Raji (cell line): ENCODE data around the gene LSR.

Experiments
- POLR2A ChIP-seq: IDR thresholded peaks from 2 replicates; pipeline ENCODE4 v1.6.1; 2011; ENCODE audit warnings: low read depth, low read length, control low read depth; ENCODE audit not compliant: insufficient read depth

The LSR gene

DNA sequence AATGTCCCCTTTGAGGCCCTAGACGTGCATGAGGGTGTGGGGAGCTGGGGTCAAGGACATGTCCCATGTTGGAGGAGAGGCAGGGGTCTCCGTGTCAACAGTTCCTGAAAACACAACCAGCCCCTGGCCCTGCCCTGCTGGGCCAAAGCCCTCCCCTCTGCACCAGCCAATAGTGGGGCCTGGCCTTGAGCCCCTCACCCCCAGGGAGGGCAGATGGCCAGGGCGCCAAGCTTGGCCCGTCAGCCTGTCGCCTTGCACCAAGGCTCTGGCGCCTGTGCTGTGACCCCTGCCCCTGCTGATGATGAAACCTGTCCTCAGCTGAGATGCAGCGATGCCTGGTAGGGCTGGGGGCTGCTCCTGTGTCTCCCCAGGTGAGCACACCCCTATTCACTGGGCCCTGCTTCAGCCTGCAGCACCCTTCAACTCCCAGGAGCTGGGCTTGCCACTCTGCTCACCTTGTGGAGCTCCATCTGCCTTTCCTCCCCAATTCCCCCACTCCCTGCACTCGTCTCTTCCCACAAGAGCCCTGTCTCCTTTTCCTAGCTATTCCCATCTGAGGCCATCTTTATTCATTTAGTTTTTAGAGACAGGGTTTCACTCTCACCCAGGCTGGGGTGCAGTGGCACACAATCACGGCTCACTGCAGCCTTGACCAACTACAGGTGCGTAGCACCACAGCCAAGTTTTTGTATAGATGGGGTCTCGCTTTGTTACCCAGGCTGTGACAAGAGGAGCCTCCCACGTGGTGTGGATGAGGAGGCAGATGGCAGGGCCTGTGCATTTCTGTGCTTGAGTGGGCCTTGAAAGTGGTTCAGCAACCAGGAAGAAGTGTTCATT, 31.4 kb downstream of the LSR start:
- no peak; the same call in 1 of the 2 replicates for TF ChIP-seq POLR2A

DNA sequence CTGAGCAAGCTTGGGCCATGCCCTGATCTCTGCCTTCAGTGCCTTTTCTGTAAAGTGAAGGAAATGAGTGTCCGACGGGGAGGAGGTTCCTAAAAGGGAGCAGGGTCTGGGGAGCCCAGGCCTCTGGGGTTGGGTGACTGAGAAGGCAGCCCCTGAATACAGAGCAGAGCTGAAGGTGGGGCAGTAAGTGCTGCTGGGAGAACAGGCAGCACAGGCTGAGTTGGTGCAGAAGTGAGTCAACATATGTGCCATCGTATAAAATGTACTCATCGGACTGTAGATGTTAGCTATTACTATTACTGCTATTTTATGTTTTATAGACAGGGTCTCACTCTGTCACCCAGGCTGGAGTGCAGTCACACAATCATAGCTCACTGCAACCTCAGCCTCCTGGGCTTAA, 32.5 kb downstream of the LSR start:
- no peak for TF ChIP-seq POLR2A

DNA sequence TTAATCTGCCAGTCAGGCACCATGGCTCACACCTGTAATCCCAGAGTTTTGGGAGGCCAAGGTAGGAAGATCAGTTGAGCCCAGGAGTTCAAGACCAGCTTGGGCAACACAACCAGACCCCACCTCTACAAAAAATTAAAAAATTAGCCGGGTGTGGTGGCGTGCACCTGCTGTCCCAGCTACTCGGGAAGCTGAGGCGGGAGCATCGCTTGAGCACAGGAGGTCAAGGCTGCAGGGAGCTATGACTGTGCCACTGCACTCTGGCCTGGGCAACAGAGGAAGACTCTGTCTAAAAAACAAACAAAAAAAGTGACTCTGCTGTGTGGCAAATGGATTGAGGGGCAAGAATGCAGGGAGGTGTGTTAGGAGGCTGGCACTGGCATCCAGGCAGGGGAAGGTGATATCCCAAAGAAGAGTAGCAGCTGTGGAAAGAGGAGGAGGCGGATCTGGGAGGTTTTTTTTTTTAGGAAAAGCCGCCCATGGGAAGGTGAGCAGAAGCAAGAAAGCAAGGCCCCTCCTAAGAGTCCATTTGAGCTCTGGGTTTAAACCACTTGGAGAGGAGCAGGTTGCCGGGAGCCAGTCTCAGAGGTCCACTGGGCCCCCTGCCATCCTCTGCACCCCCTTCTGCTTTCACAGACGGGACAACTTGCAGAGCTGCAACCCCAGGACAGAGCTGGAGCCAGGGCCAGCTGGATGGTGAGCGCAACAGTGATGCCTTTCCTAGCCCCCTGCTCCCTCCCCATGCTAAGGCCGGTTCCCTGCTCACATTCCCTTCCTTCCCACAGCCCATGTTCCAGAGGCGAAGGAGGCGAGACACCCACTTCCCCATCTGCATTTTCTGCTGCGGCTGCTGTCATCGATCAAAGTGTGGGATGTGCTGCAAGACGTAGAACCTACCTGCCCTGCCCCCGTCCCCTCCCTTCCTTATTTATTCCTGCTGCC, 35.6 kb downstream of the LSR start:
- no peak for TF ChIP-seq POLR2A

DNA sequence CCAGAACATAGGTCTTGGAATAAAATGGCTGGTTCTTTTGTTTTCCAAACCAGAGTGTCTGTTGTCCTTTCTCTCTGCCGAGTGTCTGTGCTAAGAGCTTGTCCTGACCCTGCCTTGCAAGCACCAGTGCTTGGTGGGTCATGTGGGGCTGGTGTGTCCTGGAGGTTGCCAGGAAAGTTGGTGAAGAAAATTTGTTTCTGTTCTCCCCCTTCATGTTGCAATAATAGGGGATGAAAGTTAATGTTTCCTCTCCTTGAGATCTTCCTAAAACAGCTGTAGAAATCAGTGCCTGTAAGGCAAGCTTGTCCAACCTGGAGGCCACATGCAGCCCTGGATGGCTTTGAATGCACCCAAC, 36.3 kb downstream of the LSR start:
- no peak for TF ChIP-seq POLR2A

DNA sequence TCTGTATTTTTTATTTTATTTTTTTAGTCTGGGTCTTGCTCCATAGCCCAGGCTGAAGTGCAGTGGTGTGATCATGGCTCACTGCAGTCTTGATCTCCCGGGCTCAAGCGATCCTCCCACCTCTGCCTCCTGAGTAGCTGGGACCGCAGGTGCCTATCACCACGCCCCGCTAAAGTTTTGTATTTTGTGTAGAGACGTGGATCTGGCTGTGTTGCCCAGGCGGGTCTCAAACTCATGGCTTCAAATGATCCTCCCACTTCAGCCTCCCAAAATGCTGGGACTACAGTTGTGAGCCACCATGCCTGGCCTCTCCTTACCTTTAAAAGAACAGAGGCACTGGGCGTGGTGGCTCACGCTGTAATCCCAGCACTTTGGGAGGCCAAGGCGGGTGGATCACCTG, 38.9 kb downstream of the LSR start:
- TF ChIP-seq POLR2A = no peak

DNA sequence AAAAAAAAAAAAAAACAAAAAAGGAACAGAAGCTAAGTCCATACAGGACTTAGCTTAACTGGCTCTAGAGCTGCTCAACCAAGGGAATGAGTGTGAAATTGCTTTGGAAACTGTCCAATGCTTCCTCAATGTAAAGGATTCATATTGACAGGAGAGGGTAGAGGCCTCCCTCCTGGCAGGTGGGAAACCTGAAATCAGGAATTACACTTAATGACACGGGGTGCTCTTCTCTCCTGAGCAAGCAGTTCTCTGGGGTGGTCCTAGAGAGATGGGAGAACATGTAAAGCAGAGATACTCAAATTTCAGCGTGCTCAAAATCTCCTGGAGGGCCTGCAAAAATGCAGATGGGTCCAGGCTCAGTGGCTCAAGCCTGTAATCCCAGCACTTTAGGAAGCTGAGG, 39.5 kb downstream of the LSR start:
- TF ChIP-seq POLR2A = no peak

DNA sequence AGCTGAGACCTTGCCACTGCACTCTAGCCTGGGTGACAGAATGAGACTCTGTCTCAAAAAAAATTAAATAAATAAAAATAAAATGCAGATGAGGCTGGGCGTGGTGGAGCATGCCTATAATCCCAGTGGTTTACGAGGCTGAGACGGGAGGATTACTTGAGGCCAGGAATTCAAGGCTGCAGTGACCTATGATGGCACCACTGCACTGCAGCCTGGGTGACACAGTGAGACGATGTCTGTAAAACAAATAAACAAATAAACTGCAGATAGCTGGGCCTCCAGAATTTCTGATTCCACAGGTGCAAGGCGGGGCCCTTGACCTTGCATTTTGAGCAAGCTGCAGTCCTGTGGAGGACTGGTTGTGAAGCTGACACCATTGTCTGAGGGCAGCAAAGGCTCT, 40.1 kb downstream of the LSR start:
- TF ChIP-seq POLR2A = no peak

DNA sequence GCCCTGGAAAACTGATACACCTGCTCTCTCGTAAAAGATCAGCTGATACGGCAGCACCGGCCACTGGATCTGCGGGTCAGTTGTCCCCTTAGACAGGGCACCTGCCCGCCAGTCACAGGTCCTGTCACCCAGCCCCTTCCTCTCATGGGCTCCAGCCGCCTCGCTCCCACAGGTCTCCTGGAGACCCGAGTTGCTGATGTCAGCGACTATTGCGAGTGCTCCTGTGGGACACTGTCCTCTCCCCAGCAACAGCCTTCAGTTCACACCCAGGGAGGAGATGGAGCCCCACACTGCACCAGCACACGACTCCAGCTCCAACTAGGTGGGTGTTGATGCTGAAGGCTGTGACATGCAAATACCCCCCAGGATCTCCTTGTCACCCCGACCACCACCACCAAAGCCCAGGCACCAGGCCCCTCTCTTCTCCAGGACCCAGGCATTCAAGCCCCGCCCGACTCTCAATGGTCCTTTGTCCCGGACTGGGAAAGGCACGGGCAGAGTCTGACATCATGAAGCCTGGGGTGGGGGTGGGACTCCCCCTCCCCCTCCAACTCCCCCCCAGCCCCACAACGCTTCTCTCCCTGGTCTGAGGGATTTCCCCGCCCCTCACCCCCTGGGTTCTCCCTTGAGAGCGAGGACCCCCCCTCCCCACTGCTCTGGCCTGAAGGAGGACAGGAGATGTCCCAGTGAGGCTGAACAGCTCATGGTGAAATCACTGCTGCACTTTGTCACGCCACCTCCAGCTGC, 41.8 kb downstream of the LSR start:
- TF ChIP-seq POLR2A = no peak

DNA sequence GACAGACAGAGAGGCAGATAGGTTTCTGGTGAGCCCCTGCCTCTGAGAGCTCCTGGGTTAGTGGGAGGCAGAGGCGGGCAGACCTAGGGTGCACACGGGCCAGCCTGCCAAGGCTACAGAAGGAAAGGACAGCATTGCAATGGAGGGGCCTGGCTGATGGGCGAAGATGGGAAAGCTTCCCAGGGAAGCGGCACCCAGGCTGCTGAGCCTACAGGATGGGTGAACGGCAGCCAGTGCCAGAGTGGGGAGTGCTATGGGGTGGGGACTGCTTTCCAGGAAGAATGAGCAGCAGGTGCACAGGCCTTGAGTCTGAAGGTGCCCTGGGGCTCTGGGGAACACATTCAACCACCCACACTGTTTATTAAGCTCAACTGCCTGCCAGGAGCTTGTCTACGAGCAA, 42.5 kb downstream of the LSR start:
- TF ChIP-seq POLR2A = no peak

DNA sequence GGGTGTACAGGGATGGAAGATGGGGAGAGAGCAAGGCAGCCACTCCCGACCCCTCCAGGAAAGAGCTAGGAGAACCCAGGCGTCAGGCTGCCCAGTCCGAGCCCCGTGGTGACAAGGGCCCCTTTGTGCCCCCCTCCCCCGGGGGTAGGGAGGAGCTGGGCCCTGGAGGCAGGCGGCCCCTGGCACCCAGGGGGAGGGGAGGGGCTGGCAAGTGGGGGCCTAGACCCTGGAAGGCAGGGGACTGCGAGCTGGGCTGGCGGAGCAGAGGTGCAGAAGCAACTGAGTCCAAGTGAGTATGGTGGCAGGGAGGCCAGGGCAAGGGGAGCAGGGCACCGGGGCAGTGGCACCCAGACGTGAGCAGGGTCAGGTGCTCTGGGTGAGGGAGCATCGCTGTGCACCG, 43.1 kb downstream of the LSR start, which contains the start of gene MAG:
Gene MAG, plus strand, starts transcription at position 246 of the 400 bp plus-strand sequence. CDS start 3,248 bp downstream, outside the sequence.
- no peak for TF ChIP-seq POLR2A

DNA sequence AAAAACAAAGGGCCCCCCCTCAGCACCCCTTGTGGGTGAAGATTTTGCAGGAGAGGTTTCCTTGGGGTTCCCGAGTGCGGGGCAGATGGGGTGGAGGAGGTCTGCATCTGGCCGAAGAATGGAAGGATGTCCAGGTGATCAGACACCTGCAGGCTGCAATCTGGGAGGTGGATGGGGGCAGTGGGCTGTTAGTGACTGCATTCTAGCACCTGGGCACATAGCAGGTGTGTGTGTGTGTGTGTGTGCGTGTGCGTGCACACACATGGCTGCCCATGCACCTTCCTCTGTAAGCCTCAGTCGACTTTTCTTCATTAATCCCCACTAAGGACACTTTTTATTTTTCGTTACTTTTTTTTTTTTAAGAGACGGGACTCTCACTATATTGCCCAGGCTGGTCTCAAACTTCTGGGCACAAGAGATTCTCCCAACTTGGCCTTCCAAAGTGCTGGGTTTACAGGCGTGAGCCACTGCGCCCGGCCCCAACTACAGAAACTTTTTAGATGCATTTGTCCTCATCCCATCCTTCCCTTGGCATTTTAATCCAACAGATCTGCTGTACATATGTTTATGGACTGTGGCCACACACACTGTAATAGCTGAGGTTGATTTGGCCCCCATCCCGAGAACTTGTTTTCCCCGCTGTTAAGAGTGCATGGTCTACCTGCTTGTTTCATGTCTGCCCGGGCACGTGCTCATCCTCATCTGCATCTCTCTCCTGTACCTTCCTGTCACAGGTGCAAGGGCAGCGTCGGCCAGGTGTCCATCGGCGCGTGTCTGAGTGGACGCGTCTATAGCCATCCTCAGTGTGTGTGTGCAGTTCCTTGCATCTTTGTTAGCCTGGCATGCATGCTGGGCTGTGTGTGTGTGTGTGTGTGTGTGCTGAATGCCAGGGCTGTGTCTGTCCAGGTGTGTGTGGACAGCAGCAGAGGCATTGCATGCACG, 43.9 kb downstream of the LSR start:
- TF ChIP-seq POLR2A = no peak

DNA sequence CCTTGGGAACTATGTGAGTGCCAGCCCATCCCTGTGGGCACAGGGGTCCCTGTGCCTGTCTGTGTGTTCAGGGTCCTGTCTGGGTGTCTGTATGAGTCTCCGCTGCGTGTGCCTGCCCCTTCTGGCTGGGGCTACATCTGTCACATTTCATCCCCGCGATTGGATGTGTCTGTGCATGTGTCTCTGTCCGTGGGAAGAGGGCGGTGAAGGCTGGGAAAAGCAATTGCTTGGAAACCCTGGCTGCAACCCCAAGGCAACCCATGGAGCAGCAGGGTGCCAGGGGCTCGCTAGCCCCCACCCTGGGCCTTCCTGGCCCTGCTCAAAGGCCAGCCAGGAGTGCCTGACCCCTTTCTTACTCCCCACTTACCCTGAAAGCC, 44.5 kb downstream of the LSR start:
- no peak for TF ChIP-seq POLR2A

DNA sequence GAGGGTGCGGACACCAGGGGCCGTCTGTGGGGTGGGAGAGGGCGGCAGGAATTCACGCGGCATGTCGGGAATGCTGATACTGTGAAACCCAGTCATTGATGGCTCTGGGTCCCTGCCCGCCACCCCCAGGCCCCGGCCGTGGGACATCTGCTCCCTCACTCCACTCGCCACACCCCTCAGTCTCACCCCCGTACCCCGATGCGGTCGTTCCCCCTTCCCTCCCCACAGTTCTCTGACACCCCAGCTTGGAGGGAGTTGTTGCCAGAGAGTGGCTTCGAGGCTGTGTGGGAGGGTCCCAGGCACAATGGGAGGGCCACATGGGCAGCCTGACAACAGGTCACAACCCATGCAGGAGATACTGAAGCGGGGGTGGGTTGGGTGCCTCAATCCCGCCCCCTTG, 45.0 kb downstream of the LSR start:
- no peak for TF ChIP-seq POLR2A

DNA sequence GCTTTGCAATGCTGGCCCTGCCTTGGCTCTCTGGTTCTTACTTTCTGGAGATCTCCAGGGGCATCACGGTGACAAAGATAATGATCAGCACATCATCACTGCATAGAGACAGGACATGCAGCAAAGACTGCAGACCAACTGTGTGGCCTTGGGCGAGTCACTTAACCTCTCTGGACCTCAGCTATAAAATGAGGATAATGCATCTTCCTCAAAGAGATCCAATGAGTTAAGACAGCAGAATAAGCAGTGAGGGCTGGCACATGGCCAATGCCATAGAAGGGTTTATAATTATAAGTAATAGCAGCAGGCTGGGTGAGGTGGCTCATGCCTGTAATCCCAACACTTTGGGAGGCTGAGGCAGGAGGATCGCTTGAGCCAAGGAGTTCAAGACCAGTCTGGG, 45.5 kb downstream of the LSR start:
- TF ChIP-seq POLR2A = no peak
